NCI-H187 (cell line): Measurements from ENCODE around the gene DCTD.

ENCODE experiments used
- DNase-seq, 2 experiments: peaks; one replicate each; lab custom pipeline; 2025; lab: John Stamatoyannopoulos, UW

The DCTD gene

DNA sequence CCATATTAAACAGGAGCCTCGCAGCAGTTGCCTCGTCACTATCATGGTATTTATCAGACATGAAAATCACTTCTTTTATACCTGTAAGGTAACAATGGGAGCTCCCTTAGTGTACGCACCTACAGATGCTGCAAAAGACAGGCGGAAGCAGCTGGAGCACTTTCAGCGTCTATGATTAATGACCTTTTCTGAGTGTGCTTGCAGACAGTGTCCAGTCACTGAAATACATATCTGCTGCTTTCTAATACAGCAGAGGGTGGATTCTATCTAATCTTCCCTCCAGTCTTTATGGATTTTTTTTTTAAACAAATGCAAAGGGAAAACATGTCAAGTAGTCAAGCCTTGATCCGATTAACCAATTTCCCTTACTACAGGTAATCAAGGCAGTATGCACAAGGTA, 24.1 kb downstream of the DCTD start:
- DNase-seq: no peak

DNA sequence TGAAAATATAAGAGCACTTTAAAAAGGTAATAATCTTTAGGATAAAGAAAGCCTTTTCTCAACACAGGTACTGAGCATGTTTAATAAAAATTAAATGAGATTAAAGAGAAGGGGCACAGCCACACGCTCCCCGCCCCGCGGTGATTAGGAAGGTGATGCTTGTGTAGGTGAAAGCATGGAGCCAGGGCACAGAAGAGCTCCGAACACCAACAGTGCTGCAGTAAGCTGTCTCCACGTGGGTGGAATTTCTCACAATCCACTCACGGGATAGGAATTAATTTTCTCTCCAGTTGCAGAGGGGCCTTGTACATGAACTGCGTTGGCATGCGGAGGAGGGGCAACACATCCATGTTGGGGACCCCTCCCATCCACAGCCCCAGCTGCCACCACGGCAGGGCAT, 27.0 kb downstream of the DCTD start:
- DNase-seq: no peak

DNA sequence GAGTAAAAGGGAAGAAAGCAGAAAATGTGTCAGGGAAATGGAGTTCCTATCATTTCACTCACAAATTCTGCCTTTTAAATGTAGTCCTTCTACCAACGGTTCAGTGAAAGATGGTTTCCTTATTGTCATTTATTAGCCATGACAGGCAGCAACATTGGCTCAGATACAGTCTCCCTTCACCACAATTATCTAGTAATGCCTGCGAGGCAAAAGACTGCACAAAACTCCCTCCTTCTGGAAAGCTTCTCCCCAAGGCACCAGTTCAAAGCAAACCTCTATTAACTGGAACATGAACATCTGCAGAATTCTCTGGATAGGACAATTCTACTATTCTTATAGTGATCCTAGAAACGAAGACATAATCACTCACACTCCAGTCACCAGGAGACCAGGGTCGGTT, 28.3 kb downstream of the DCTD start:
- no peak for DNase-seq

DNA sequence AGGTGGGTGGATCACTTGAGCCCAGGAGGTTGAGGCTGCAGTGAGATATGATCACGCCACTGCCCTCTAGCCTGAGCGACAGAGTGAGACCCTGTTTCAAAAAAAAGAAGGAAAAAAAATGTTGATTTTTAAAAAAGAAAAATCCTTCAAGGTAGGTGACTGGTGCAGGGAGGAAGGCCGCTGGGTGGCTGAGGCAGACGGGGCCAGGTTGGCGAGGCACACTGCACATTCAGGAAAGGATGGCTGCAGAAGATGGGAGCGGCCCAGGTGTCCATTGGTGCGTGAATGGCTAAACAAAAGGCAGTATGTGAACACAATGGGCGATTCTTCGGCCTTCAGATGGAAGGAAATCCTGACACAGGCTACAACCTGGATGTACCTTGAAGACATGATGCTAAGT, 30.4 kb downstream of the DCTD start:
- no peak for DNase-seq

DNA sequence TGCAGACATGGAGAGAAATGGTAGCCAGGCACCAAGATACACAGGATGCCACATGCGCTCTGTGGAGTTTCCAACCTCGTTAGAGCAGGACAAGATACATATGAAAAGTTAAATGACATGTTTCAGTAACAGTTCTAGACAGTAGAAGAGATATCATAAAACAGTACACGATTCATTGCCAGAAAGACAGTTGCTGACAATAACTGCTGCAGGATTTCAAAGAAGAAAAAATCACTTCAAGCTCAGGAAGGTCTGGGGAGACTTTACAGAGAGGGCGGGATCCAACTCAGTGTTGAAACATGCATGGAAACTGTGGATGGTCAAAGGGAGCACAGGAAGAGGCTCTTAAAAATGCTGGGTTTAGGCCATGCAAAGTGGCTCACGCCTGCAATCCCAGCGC, 31.0 kb downstream of the DCTD start:
- DNase-seq: no peak

DNA sequence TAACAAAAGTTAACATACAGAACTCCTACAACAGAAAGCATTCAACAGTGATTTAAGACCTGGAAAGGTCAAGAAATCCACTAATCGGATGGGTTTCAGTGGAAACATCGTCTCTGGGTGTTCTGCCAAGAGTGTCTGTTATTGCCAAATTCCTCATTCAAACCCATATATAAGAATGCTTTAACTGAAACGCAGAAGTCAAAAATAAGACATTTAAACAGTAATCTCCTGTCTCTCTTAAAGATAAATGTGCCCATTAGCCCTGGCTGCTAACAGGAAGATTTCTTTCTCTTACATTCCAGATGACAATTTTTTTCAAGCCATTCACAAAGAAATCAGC, 31.5 kb downstream of the DCTD start:
- no peak for DNase-seq

DNA sequence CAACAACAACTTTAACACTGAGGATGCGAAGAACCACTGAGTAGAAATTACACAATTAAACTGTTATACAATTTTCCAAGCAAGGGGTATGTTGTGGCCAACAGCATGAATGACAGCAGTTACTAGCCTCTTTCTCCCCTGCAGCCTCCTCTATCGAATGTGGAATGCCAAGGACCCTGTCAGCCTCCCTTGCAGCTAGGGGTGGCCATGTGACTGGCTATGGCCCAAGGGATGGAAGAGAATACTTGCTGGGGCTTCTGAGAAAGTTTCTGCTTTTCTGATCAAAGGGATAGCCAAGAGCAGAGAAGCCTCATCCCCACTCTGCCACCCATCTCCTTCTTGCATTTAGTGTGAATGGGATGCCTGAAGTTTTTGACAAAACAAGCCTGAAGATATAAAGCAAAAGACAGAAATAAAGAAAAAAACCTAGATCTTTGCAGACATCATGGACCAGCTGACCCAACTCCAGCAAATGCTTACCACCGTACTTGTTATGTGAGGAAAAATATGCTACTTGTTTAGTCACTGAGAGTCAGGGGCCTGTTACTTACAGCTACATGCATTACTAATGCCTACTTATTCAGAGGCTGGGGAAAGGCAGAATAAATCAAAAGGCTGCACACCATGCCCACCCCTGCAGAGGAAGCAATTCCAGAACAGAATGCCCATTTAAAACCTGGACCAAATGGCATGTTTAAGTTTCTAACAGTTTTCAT, 32.0 kb downstream of the DCTD start:
- DNase-seq: no peak

DNA sequence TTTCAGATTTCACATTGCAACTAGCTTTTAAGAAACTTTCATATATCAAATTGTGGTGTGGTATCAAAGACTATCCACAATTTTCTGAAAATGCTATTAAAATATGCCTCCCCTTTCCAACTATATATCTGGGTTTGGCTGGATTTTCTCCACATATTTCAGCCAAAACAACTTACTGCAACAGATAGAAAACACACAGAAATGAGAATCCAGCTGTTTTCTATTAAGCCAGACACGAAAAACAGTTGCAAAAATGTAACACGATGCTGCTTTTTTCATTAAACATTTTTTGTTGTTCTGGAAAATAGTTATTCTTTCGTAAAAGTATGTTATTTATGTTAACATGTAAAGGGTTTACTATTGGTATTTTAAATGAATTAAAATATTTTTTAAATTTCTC, 33.1 kb downstream of the DCTD start:
- DNase-seq: no peak

DNA sequence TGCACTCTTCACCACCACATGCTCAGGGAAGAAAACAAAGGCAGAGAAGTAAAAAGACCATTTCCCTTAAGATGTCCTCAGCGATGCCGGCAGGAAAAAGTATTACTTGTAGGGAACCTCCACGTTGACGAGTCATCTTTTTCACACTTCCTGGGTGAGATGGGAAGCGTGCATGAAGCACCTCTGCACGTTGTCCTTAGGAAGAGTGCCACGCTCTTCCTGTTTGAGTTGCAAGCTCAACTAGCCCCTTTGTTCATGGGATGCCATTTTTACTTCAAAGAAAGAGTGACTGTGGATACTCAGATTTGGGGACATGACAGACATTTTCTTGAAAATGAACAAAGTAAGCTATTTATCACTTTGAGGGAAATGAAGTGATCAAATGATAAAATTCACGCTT, 33.8 kb downstream of the DCTD start:
- DNase-seq: no peak

DNA sequence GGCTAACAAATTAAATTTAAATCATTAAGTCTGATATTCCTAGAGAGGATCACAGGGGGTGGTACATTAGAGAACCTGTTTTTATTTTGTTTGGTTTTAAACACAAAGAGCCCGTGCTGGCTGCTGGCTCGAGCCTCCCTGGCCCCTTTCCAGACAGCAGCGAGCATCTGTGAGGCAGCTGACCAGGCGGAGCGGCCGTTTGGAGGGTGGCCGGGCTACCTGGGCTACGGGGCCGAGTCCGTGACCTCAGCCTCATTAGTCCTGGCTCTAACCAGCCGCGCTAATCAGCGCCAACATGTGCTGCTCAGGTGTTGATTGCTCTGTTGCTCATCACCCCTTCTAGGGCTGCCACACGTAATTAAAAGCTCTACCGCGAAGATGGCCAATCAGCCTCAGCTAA, 35.3 kb downstream of the DCTD start:
- no peak for DNase-seq

DNA sequence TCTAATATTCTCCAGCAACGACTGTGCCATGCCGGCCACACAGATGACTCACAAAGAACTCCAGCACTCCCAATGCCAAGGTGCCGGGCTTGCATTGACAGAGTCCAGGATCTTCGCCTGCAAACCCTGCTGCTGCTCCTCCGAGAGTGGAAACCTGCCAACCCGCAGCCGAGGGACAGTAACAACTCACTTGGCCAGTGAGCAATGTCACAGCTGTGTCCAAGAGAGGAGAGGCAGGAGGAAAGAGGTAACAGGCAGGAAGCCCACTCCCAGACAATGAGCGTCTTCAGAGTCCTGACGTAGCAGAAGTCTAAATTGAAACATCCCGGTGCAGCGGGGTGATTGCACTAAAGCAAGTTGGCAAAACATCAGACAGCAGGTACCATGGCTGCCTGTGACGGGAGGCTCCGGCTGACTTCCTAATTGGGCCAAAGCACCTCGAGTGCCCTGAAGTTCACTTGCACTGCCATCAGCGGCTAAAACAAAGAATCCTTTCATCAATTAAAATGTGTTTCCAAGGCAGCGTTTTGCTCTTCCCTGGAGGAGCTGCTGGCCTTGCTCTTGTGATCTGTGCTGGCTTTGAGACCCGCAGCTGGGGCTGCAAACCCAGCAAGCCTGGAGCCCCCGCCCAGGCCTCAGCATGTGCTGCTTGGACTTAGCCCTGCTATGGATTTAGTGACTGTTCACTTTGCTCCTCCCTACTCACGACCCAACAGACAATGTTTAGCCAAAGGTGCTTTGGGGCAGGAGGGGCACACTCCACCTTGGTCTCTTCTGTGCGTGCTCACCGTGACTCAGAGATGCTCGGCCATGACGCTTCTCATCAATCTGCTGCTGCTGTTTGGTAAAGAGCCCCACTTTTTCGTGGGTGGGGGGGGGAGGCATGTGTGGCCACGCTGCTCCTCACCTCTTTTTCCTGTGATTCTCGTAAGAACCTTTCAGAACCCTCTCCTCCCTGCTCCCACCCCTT, 36.5 kb downstream of the DCTD start:
- DNase-seq: no peak

DNA sequence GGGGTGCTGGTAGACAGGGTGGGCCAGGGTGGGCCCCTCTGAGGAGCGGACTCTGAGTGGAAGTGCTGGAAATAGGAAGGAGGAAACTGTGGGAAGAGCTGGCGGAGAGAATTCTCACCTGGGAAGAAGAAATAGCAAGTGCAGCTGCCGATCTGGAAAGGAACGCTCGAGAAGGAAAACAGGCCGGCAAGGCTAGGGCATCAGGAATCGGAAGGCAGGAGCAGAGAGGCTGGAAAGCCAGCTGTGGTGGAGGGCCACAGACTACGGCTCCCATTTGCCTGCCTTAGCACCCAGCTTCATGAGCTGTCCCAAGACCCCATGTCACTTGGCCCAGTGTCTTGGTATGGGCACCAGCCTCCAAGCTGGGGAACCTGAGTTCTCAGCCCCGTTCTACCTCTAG, 37.3 kb downstream of the DCTD start:
- no peak for DNase-seq

DNA sequence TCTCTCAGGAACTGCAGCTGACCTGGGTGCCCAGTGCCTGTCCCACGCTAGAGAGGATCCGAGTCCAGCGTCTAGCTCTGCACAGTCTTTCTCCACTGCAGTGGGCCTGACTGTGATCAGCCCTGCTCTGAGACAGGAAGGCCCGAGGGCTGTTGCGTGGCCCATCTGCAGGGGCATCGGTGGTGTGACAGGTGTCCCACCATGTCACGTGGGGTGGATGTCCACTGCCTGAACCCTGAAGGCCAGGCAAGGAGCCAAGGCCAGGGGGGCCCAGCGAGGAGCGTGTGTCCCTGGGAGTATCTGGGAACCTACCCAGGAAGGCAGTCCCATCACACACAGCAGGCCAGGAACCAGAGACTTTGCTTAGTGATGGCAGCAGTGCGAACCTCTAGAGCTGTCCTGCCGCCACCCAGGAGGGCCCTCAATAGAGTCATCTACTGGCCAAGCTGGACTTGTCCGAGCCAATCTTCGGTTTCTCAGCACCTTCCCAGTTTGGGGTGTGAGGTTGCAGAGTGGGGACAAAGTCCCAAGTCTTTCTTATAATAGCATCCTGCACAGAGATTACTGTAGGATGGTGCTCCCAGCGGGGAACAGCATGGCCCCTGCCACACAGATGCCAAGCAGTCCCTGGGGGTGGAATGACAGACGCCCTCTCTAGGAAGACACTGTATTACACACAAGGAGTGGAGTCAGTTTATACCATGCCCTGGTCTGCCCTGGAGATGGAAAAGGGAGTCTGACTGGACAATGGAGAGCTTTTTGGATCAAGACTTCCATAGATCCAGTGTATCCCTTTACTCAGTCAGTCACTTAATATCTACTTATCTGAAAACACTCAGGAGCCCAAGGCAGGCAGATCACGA, 38.3 kb downstream of the DCTD start:
- DNase-seq: no peak

DNA sequence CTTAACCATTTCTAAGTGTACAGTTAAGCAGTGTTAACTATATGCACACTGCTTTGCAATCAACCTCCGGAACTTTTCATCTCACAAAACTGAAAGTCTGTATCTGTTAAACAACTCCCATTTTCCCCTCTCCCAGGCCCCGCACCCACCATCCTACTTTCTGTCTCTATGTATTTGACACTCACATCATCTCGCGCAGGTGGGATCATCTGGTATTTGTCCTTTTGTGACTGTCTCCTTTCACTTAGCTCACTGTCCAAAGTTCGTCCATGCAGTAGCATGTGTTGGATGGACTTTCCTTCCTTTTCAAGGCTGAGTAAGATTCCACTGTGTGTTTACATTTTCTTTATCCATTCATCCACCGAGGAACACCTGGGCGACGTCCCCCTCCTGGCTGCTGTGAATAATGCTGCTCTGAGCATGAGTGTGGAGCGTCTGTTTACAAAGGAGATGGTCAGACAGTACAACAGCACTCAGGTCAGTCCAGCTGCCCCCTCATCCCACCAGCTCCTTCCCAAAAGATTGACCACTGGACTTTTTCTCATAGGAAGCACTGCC, 39.8 kb downstream of the DCTD start:
- no peak for DNase-seq

DNA sequence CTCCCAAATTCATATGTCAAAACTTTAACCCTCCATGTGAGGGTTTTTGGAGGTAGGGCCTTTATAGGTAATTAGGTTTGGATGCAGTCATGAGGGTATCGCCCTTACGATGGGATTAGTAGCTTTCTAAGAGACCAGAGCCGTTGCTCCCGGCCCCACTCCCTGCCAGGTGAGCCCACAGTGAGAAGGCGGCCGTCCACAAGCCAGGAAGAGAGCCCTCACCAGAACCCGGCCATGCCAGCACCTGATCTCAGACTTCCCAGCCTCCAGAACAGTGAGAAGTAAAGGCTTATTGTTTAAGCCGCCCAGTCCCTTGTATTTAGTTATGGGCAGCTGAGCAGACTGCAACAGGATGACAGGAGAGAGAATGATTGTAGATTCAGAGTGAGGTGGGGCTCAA, 40.8 kb downstream of the DCTD start:
- DNase-seq: no peak

DNA sequence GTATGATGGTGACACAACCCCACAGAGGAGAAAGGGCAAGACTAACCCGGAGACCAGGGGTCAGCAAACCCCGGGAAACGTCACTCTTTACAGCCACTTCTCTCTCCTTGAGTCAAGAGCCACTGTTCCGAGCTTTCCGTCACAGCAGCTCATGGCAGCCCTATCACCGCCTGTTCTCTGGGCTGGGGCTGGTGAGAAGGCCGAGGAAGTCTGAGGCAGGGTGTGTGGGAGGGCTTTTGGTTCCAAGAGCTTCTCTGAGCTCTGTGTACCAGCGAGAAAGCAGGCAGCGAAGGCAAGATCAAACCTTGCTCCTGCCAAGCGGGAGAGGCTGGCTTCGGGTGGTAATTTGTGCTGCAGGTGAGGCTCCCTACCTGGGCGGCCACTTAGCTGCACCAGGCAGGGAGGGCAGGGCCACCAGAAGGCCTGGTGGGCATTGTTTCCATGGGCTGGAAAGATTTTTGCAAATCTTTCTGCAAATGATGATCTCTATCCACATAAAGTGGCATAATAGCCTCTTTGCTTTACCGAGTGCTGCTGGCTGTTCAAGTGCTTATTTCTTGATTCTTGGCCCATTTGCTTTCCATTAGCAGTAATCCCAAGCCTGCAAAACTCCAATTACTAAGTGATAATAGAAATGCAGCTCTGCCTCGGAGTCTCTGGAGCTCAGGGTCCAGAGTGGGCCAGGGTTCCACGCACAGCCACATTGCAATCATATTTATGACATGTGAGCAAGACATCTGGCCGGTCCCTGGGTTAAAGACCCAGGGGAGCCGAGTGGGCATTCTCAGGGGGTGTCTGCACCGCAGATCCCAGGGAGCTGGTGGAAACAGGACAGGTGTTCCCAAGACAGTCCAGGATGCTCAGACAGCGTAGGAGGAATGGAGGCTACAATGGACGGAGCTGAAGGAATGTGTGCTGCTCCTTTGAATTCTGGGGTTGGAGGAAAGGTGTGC, 41.5 kb downstream of the DCTD start:
- no peak for DNase-seq

DNA sequence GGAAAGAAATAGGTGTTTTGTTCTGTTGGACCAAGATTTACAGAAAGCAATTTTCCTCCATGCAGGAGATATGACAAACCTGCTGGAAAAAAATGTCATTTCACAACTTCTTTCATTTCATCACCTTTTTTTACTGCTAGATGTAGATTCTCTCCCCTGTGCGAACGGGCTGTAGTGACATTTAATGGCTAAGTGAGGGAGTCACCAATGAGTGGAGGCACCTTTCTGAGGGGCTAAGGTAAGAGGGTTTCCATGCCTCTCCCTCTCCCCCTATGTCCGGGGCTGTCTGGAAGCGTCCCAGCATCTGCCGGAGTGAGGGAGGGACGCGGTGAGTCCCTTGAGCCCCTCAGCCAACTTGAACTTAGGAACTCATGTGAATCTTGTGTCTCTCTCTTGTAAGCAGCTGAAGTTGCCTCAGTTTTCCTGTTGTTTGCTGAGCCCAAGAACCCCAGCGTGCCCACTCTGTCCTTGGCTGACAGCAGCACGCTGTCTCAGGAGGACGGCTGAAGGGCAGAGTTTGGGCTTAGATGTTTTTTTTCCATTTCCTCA, 42.3 kb downstream of the DCTD start:
- DNase-seq: no peak

DNA sequence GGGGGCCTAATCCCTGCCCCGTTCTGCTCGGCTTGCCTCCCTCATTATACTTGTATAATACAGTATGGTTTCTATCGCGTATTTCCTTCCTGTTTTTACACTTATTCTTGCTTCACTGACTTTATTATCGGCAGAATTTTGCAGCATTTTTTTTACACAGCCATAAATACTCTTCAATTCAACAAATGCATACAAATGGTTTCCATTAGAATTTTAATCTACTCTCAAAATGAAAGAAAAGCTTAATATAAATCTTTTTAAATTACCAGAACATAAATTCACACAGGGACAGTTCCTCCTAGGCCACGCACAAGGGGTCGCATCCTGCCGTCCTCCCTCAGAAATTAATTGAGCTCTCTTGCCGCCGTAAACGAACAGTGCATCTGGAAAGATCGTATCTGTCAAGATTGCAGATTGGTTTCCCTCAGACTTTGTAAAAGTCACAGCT, 42.9 kb downstream of the DCTD start:
- no peak for DNase-seq

DNA sequence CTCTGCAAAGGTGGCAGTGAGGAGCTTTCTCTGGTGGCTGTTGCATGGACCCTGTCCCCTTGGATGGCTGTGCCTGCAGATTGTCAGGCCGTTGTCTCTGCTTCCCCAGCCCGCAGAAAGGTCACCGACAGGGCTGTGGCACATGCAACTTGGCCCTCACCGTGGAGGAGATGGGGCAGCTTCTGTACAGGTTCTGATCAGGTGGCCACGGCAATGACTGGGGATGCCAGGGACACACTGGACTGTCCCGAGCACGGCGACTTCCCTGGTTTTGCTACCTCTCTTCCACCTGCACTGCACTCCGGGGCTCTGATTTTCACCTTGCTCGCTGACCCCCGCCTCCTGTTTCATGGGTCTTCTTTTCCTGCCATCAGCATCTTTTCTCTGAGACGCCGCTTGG, 43.5 kb downstream of the DCTD start:
- DNase-seq: no peak

DNA sequence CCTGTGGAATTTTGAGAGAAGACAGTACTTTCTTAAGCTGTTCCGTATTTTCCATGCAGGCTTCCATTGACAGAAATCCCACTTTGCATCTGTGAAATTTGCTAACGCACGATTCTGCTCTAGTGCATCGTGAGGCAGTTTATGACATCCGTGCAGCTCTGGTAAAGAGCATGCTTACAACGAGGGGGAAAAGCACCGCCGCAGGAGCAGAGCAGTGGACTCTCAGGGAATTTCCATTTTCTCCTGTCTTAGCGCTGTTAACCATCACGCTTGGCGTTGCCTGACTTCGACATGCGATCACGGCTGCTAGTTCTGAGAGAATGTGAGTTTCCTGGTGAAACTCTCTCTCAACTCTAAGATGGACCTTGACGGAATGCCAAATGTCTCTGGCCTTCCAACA, 43.9 kb downstream of the DCTD start:
- no peak for DNase-seq

DNA sequence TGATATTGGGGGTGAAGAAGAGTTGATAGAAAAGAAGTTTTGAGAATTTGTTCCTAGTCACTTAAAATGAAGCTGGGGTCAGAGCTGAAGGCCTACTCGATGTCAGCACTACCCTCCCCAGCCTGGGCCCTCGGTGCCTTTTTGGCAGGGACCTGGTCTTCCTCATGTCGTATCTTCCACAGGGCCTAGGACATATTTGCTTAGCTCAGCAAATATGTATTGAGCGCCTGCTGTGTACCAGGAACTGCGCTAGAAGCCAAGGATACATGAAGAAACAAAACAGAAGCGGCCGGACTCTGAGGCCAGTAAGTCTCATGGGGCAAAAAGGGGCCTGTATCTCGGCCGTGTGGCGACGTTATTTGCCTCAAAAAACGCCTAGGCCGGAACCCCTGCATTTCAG, 44.3 kb downstream of the DCTD start:
- DNase-seq: no peak
